ENCODE results near the gene BNC2. TPM values are rescaled to one million over a fixed set of nuclear protein-coding genes. Genes with fewer than 3 reads are reported as not detected.

Gene BNC2
- total RNA-seq, 2 experiments from 2014 or later: not detected

DNA sequence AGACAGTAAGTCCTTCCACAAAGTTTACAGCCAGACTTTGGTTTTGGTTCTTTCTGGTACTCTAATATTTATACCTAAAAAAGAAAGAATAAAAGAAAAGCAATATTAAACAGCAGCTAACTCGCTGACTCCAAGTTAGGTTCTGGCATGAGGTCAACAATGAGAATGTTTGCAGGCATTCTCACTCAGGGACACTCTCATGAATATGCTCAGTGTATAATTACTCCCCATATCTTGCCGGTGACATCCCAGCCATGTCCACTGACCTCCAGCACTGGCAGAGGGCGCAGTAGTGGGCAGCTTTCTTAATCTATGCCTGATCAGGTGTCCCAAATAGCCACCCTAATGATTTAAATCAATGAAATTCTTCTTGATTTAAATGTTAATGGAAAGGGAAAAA is 151.5 kb downstream of the BNC2 start:
- POLR2A ChIA-PET: interaction anchor here (0.5 kb wide), 1 partner anchor 1347 kb away, joined by 3 read pairs; no protein-coding TSS in a partner anchor

DNA sequence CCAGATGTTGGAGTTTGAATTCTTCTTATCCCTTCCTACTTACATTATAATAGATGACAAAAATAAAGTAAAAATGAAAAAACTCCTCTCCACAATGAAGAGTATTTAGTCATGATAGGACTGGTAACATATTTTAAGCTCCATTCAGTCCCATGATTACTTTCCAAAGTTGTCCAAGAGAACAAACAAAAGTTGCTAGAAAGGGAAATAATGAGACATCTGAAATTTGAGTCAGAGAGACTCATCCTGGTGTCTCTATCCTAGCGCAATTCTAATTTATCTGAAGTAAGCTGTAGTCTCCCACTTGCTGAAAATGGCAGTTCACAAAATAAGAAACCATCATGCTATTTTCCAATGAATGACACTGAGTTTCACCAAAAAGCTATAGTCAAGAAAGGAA is 152.2 kb downstream of the BNC2 start:
- no peak for TF ChIP-seq EZH2phosphoT487 (IDR thresholded peaks at IDR 0.05; ENCODE audit: borderline replicate concordance, low read depth, low read length)
- TF ChIP-seq, protein P1, sequence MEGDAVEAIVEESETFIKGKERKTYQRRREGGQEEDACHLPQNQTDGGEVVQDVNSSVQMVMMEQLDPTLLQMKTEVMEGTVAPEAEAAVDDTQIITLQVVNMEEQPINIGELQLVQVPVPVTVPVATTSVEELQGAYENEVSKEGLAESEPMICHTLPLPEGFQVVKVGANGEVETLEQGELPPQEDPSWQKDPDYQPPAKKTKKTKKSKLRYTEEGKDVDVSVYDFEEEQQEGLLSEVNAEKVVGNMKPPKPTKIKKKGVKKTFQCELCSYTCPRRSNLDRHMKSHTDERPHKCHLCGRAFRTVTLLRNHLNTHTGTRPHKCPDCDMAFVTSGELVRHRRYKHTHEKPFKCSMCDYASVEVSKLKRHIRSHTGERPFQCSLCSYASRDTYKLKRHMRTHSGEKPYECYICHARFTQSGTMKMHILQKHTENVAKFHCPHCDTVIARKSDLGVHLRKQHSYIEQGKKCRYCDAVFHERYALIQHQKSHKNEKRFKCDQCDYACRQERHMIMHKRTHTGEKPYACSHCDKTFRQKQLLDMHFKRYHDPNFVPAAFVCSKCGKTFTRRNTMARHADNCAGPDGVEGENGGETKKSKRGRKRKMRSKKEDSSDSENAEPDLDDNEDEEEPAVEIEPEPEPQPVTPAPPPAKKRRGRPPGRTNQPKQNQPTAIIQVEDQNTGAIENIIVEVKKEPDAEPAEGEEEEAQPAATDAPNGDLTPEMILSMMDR (conservative IDR thresholded peaks at IDR 0.05; ENCODE audit: low read length): no peak
- POLR2A ChIA-PET: interaction anchor here (0.5 kb wide), 1 partner anchor 1348 kb away, joined by 3 read pairs; no protein-coding TSS in a partner anchor
- BruUV-seq (replicated peaks): no TSS peak

More for the DNA sequence above, 151.5 kb downstream of the BNC2 start:
- H2AFZ ChIP-seq (ENCODE audit: low read length): no peak overlapping the region
- no peak overlapping the region for H3K4me2 ChIP-seq (ENCODE audit: low read length)
- no peaks in the 10 kb centered on the region for H3K4me1 ChIP-seq (ENCODE audit: insufficient read depth, low read length, poor library complexity, severe bottlenecking)
- intact Hi-C loops (cut with micrococcal nuclease; ENCODE audit: unreplicated experiment): no loop called here
- no peak for TF ChIP-seq EZH2phosphoT487 (IDR thresholded peaks at IDR 0.05; ENCODE audit: borderline replicate concordance, low read depth, low read length)
- TF ChIP-seq, protein P1 (conservative IDR thresholded peaks at IDR 0.05; ENCODE audit: low read length): no peak
- no peak overlapping the region for H3K27ac ChIP-seq (ENCODE audit: low read depth, low read length, poor library complexity, severe bottlenecking)
- DNase-seq (ENCODE audit: low spot score): no peak
- no peaks in the 10 kb centered on the region for H3K9me2 ChIP-seq (ENCODE audit: insufficient read depth, low read length)
- no peak overlapping the region for H3K4me3 ChIP-seq (ENCODE audit: low read depth, low read length, poor library complexity, severe bottlenecking)
- no TSS peak for BruUV-seq (replicated peaks)
- CTCF ChIA-PET (ENCODE audit: unreplicated experiment): interaction anchor here (0.6 kb wide), 1 partner anchor 942 kb away, joined by 3 read pairs; no protein-coding TSS in a partner anchor
- no peaks in the 10 kb centered on the region for H3K9me3 ChIP-seq (ENCODE audit: low read length)
- no peaks in the 10 kb centered on the region for H3K36me3 ChIP-seq (ENCODE audit: insufficient read depth, low read length)
- H3K79me2 ChIP-seq (ENCODE audit: insufficient read depth, low read depth, low read length): no peaks in the 10 kb centered on the region
- H4K20me1 ChIP-seq (ENCODE audit: insufficient read depth, low read length): no peaks in the 10 kb centered on the region

DNA sequence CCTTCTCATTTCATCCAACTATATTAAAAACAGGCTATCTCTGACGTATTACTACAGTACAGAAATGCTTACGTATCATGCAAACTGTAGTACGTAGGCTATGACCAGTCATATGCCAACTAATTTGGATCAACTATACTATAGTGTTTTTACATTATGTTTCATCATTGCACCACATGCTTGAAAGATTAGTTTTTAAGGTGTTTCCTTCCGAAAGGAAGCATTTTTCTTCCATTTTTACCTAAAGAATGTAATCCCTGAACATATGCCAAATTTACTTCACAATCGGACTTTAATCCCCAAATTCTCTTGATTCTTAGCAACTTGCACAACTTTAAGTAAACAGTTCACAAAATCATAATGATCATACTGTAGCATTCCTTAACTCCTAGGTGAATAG is 153.9 kb downstream of the BNC2 start:
- Histone ChIP-seq H3K36me3 (ENCODE audit: insufficient read depth, low read length) (no peaks in the 10 kb centered on the region), H4K20me1 (ENCODE audit: insufficient read depth, low read length) (no peaks in the 10 kb centered on the region), H3K4me2 (ENCODE audit: low read length) (no peak overlapping the region), H2AFZ (ENCODE audit: low read length) (no peak overlapping the region), H3K9me2 (ENCODE audit: insufficient read depth, low read length) (no peaks in the 10 kb centered on the region), H3K79me2 (ENCODE audit: insufficient read depth, low read depth, low read length) (no peaks in the 10 kb centered on the region), H3K9me3 (ENCODE audit: low read length) (no peaks in the 10 kb centered on the region), H3K4me3 (ENCODE audit: low read depth, low read length, poor library complexity, severe bottlenecking) (no peak overlapping the region), H3K4me1 (ENCODE audit: insufficient read depth, low read length, poor library complexity, severe bottlenecking) (no peaks in the 10 kb centered on the region), H3K27ac (ENCODE audit: low read depth, low read length, poor library complexity, severe bottlenecking) (no peak overlapping the region)
- TF ChIP-seq EZH2phosphoT487 (IDR thresholded peaks at IDR 0.05; ENCODE audit: borderline replicate concordance, low read depth, low read length): no peak
- TF ChIP-seq, protein P1 (conservative IDR thresholded peaks at IDR 0.05; ENCODE audit: low read length): no peak
- ChIA-PET POLR2A (no interaction called here), CTCF (ENCODE audit: unreplicated experiment) (no interaction called here)
- no TSS peak for BruUV-seq (replicated peaks)
- no peak for DNase-seq (ENCODE audit: low spot score)
- intact Hi-C loops (cut with micrococcal nuclease; ENCODE audit: unreplicated experiment): no loop called here

More for the DNA sequence above, 152.2 kb downstream of the BNC2 start:
- no peaks in the 10 kb centered on the region for H3K4me1 ChIP-seq (ENCODE audit: insufficient read depth, low read length, poor library complexity, severe bottlenecking)
- H3K4me2 ChIP-seq (ENCODE audit: low read length): no peak overlapping the region
- CTCF ChIA-PET (ENCODE audit: unreplicated experiment): interaction anchor here (0.6 kb wide), 1 partner anchor 943 kb away, joined by 3 read pairs; no protein-coding TSS in a partner anchor
- DNase-seq (ENCODE audit: low spot score): no peak
- no peaks in the 10 kb centered on the region for H4K20me1 ChIP-seq (ENCODE audit: insufficient read depth, low read length)
- H3K4me3 ChIP-seq (ENCODE audit: low read depth, low read length, poor library complexity, severe bottlenecking): no peak overlapping the region
- H3K27ac ChIP-seq (ENCODE audit: low read depth, low read length, poor library complexity, severe bottlenecking): no peak overlapping the region
- no peak overlapping the region for H2AFZ ChIP-seq (ENCODE audit: low read length)
- H3K9me2 ChIP-seq (ENCODE audit: insufficient read depth, low read length): no peaks in the 10 kb centered on the region
- intact Hi-C loops (cut with micrococcal nuclease; ENCODE audit: unreplicated experiment): no loop called here
- H3K36me3 ChIP-seq (ENCODE audit: insufficient read depth, low read length): no peaks in the 10 kb centered on the region
- no peaks in the 10 kb centered on the region for H3K9me3 ChIP-seq (ENCODE audit: low read length)
- no peaks in the 10 kb centered on the region for H3K79me2 ChIP-seq (ENCODE audit: insufficient read depth, low read depth, low read length)

Data from OCI-LY7 (cell line).